ENCODE results near the gene SERP2. TPM values are rescaled to one million over a fixed set of nuclear protein-coding genes. Genes with fewer than 3 reads are reported as not detected.
A peak's percentile ranks its signal among the peaks of the same experiment; 100 is the strongest.

SERP2 gene
- total and polyA plus RNA-seq, 9 of the 15 experiments (the other 6 are each of a cell fraction or from before 2014, with no cell fraction given): 0.13 TPM; not detected in 8

DNA sequence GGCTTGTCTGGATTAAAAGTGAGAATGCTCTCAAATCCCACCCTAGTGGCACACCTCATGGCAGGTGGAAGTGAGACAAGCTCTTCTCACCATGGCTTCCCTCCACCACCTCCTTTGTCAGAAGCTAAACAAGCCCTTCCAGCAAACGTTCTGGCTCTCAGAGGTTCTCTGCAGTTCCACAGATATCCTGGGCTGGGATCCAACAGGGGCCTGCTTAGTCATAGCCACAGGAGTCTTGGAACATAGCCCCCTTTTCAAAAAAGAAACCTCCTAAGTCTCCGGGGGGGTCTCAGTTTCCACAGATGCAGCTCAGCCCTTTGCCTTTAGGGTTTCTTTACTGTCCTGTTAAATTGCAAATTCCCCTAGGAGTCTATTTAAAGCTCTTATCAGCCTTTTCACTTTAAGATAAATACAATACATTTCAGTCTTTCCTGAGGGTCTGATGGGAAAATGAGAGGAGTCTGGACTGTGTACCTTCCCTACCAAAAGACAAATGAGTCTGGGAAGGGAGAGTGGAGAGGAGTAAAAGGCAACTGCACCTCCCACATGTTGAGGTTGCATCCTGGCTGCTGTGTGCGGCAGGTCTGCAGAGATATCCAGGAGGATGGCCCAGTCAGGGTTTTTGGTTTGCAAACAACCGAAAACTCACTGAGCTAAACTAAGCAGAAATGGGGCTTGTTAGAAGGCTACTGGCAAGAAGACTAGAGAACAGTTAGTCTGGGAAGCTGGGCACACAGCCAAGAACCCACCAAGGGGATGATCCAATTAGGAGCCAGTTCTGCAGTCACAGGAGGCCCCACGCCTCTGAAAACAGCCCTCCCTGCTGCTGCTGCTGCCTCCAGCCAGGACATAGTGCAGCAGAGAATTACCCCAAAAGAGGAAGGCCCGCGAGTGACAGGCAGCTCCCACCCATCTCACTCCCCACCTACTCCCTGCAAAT, 41.4 kb upstream of the SERP2 start (continued):
- TF ChIP-seq, protein P1, sequence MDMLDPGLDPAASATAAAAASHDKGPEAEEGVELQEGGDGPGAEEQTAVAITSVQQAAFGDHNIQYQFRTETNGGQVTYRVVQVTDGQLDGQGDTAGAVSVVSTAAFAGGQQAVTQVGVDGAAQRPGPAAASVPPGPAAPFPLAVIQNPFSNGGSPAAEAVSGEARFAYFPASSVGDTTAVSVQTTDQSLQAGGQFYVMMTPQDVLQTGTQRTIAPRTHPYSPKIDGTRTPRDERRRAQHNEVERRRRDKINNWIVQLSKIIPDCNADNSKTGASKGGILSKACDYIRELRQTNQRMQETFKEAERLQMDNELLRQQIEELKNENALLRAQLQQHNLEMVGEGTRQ (CRISPR knock-in tag; IDR thresholded peaks at IDR 0.05): no peak
- TF ChIP-seq, protein P2, sequence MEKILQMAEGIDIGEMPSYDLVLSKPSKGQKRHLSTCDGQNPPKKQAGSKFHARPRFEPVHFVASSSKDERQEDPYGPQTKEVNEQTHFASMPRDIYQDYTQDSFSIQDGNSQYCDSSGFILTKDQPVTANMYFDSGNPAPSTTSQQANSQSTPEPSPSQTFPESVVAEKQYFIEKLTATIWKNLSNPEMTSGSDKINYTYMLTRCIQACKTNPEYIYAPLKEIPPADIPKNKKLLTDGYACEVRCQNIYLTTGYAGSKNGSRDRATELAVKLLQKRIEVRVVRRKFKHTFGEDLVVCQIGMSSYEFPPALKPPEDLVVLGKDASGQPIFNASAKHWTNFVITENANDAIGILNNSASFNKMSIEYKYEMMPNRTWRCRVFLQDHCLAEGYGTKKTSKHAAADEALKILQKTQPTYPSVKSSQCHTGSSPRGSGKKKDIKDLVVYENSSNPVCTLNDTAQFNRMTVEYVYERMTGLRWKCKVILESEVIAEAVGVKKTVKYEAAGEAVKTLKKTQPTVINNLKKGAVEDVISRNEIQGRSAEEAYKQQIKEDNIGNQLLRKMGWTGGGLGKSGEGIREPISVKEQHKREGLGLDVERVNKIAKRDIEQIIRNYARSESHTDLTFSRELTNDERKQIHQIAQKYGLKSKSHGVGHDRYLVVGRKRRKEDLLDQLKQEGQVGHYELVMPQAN (IDR thresholded peaks at IDR 0.05; ENCODE audit: borderline replicate concordance): no peak
- no peak for TF ChIP-seq GTF2A2 (tag; IDR thresholded peaks at IDR 0.05)
- TF ChIP-seq PKNOX1 (IDR thresholded peaks at IDR 0.05): peak; percentile 30; the same call in 1 of the 2 replicates
- no peak for TF ChIP-seq NFIC (IDR thresholded peaks at IDR 0.05)
- TF ChIP-seq EWSR1 (IDR thresholded peaks at IDR 0.05; ENCODE audit: borderline replicate concordance, low read depth, partially characterized antibody): no peak

Measured in K562 (cell line).